HG02852 (cell line): ENCODE measurements around the gene NSUN3.

Experiments
- ATAC-seq: cut with Tn5 transposase; IDR thresholded peaks from one replicate; pipeline ENCODE4 v1.9.1; 2021; ENCODE audit warnings: mild to moderate bottlenecking, moderate library complexity; ENCODE audit not compliant: unreplicated experiment

Gene NSUN3

GRCh38 chr3:94117729-94118128 is 54.9 kb downstream of the NSUN3 start:
- ATAC-seq: no peak

GRCh38 chr3:94118390-94118789 is 55.5 kb downstream of the NSUN3 start:
- no peak for ATAC-seq

- no peak for ATAC-seq
Measured at GRCh38 chr3:94121161-94121560, 58.3 kb downstream of the NSUN3 start.

GRCh38 chr3:94127115-94127514 is 64.3 kb downstream of the NSUN3 start:
- ATAC-seq: no peak

- peak; percentile 53 for ATAC-seq
Measured at GRCh38 chr3:94130690-94131089, 67.8 kb downstream of the NSUN3 start.

- ATAC-seq: no peak
Measured at GRCh38 chr3:94132777-94133176, 69.9 kb downstream of the NSUN3 start.

GRCh38 chr3:94136133-94136532 is 73.3 kb downstream of the NSUN3 start:
- no peak for ATAC-seq

- no peak for ATAC-seq
Measured at GRCh38 chr3:94137377-94137776, 74.5 kb downstream of the NSUN3 start.

GRCh38 chr3:94146455-94146854 is 83.6 kb downstream of the NSUN3 start:
- ATAC-seq: no peak

- no peak for ATAC-seq
Measured at GRCh38 chr3:94147012-94147411, 84.2 kb downstream of the NSUN3 start.

- ATAC-seq: no peak
Measured at GRCh38 chr3:94150113-94150512, 87.3 kb downstream of the NSUN3 start.

GRCh38 chr3:94156626-94157025 is 93.8 kb downstream of the NSUN3 start:
- ATAC-seq: no peak

- no peak for ATAC-seq
Measured at GRCh38 chr3:94158512-94158911, 95.7 kb downstream of the NSUN3 start.

- ATAC-seq: no peak
Measured at GRCh38 chr3:94159062-94159828, 96.4 kb downstream of the NSUN3 start.

GRCh38 chr3:94162700-94163099 is 99.8 kb downstream of the NSUN3 start:
- ATAC-seq: peak; percentile 76

- no peak for ATAC-seq
Measured at GRCh38 chr3:94167346-94167745, 104.5 kb downstream of the NSUN3 start.

GRCh38 chr3:94167796-94168195 is 104.9 kb downstream of the NSUN3 start:
- no peak for ATAC-seq

- peak; percentile 57 for ATAC-seq
Measured at GRCh38 chr3:94171954-94172353, 109.1 kb downstream of the NSUN3 start.

- ATAC-seq: no peak
Measured at GRCh38 chr3:94172695-94173310, 109.9 kb downstream of the NSUN3 start.

GRCh38 chr3:94173673-94174434 is 111.0 kb downstream of the NSUN3 start:
- ATAC-seq: no peak

GRCh38 chr3:94175677-94176076 is 112.8 kb downstream of the NSUN3 start:
- ATAC-seq: no peak
